NCI-H345 treated with DMSO at 0.1 percent for 48 hours (cell line): ENCODE results near the gene CRADD.
"Not testable (repeated sequence)": the region's sequence is repeated elsewhere in the genome, so short reads cannot be mapped to it uniquely, and the experiment has no call there.

Experiments
- DNase-seq: peaks from one replicate; lab custom pipeline; 2025; ENCODE audit not compliant: unreplicated experiment; lab: John Stamatoyannopoulos, UW

The CRADD gene

DNA sequence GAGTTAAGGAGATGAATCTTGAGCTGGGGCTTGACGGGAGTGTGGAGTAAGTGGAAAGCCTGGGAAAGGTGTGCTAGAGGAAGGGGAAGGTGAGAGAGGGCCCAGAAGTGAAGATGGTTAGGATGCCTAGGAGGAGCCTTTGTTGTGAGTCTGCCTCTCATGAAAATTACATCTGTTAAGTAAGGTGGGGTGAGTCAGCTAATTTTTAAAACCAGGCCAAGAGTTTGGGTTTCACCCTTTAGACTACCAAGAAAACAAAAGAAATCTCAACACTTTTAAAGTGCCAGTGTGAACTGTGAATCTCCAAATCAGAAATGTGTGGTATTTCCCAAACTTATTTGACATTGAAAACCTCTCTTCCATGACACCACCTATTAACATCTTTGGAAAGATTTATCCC lies 185.2 kb downstream of the CRADD start:
- no peak for DNase-seq

DNA sequence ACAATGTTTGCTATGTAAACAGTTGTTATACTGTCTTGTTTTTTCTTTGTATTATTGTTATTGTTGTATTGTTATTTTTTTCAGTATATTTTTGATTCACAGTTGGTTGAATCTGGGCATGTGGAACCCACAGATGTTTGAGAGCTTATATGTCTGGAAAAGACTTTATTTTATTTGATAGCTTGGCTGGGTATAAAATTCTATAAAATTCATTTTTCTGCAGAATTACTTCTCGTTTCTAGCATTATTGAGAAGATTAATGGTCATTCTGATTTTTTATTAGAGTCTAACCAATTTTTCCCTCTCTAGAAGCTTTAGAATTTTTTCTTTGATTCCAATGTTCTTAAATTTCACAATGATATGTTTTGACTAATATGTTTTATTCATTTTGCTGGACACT lies 188.6 kb downstream of the CRADD start:
- no peak for DNase-seq

DNA sequence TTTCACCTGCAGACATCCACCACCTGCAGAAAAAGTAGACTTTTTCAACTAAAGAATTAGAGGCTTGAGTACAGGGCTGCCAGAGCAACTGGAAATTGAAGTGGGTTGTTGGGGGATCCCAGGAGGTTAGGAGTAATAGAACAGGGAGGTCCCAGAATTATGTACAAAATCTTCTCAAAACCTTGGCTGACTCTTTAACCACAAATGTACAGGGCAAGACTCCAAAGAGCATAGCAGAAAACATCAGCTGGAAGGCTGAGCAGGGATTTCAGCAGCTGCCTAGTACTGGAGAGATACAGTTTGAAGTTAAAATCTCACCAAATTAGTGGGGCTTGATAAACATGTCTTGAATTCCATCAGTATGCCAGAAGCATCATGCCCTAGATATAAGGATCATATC lies 191.6 kb downstream of the CRADD start:
- DNase-seq, result no peak

DNA sequence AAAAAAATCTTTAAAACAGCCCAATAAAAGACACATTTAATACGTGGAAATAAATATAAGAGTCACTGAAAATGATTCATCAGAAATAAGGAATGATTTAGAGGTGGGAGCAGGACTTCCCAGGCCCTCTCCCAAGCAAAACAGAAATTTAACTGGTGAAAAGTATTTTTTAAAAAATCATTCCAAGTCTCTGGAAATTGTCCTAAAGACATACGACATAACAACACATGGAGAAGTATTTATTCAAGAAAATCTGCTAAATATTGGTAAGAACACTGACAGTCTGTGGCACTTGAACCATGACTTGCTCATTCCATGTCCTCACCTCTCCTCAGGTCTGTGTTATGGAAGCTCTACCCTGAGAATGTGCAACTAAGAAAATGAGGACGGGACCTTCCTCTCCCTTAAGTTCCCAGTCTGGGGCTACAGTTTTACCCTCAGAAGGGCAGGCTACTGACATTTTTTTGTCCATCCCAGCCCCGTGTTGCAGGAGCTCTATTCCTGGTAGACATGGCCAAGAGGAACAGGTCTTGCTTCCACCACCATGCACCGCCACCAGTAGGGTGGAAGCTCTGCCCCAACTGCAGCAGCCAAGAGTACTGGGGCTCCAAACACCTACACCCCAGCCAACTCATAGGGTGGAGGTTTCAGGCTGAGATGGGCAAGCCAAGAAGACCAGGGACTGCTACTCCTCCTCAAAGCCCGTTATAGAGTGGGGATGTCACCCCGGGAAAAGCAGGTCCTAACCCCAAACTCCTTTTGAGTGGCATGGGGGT lies 193.0 kb downstream of the CRADD start:
- no peak for DNase-seq

DNA sequence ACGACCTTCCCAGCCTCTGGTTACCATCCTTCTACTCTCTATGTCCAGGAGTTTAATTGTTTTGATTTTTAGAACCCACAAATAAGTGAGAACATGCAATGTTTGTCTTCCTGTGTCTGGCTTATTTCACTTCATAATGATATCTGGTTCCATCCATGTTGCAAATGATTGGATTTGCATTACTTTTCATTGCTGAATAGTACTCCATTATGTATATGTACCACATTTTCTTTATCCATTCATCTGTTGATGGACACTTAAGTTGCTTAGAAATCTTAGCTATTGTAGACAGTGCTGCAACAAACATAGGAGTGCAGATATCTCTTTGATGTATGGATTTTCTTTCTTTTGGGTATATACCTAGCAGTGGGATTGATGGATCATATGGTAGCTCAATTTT lies 194.4 kb downstream of the CRADD start:
- DNase-seq, result not testable (repeated sequence)

DNA sequence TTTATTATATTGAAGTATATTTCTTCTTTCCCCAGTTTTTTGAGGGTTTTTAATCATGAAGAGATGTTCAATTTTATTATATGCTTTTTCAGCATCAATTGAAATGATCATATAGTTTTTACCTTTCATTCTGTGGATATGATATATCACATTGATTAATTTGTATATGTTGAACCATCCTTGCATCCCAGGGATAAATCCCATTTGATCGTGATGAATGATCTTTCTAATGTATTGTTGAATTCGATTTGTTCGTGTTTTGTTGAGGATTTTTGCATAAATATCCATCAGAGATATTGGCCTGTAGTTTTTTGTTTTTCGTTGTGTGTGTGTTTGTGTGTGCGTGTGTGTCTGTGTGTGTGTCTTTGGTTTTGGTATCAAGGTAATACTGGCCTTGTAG lies 196.4 kb downstream of the CRADD start:
- no peak for DNase-seq

DNA sequence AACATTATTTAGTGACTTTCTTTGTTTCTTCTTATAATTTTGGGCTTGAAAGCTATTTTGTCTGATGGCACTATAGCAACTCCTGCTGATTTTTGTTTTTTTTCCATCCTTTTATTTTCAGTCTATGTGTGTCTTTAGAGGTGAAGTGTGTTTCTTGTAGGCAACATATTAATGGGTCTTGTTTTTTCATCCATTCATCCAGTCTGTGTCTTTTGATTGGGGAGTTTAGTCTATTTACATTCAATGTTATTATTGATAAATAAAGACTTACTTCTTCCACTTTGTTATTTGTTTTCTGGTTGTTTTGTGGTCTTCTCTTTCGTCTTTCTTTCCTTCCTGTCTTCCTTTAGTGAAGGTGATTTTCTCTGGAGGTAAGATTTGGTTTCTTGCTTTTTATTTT lies 198.0 kb downstream of the CRADD start:
- no peak for DNase-seq

DNA sequence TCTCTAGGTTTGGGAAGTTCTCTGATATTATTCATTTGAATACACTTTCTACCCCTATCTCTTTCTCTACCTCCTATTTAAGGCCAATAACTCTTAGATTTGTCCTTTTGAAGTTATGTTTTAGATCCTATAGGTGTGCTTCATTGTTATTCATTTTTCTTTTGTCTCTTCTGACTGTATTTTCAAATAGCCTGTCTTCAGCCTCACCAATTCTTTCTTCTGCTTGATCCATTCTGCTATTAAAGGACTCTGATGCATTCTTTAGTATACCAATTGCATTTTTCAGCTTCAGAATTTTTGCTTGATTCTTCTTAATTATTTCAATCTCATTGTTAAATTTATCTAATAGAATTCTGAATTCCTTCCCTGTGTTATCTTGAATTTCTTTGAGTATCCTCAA lies 199.2 kb downstream of the CRADD start:
- DNase-seq, result no peak

DNA sequence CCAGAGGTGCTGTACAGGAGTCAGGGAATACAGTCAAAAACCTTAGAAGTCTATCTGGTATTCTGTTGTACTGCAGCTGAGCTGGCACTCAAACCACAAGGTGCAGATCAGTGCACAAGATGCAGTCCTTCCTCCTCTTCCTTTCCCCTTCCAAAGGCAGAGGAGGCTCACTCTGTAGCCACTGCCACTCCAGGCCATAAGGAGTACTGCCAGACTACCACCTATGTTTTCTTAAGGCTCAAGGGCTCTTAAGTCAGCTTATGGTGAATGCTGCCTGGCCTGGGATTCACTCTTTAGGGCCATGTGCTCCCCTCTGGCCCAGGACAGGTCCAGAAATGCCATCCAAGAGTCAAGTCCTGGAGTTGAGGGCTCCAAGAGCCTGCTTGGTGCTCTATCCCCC lies 200.3 kb downstream of the CRADD start:
- DNase-seq, result no peak

DNA sequence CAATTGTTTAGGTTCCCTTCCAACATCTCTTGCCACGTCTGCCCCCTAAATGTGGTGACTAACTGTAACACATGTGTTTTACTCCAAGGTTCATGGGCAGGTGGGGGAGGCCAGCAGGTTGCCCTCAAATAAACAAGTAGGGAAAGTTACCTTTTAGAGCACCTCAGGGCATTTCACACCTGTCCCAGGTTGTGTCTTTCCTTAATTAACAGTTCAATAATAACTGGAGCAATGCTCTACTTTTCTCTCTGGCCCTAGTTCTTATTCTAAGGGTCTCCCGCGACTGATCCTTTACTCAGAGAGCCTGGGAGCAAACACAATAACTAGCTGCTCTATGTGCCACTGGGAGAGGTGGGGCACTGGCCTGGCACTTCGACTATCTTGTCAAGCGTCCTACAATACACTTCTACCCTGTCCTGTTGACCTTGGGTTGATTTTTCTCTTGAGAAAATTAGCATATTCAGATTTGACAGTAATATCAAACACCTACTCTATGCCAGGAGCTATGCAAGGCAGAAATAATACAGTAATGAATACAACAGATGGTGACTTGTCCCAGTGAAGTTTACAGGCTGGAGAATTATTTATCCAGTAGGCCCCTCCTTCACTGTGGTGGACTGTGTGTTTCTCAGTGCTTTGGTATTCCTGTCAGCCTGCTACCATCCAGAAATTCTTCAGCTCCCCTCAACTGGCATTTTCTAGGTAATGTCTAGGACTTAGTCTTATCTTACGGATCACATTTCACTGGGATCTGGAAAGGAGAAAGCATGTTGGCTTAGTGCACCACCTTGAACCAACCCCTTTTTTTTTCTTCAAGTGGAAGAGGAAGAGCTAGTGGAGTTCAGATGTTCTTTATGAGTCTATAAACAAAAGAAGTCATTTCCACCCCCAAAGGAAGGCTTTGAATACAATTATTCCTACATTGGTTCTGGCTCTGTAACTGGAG lies 202.6 kb downstream of the CRADD start:
- no peak for DNase-seq

DNA sequence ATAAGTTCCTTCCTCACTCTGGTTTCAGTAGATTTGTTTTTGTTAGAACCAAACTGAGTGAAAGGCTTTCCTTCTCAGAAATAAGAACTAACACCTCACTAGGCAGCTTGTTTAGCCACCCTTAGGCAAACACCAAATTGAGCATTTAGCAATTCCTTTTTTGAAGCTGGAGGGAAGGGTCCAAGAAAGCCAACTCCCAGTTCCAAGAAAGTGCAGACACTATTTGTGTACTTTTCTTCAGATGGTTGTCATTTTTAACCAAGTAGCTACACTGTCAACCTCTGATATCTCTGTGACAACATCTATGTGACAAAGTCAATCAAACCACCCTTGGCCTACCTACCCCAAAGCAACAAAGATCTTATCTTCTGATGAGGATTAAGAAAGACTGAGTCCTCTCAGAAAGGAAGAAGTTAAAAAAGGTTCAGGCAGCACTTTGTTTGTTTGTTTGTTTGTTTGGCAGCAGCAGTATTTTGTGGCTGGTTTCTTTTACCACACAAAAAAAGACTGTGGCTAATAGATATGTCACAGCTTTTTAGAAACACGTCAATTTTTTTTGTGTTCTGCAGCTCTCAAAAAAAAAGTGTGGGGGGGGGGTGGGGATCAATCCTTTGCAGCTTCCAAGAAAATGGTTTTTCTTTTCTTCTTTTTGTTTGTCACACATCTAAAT lies 203.8 kb downstream of the CRADD start:
- DNase-seq, result no peak

DNA sequence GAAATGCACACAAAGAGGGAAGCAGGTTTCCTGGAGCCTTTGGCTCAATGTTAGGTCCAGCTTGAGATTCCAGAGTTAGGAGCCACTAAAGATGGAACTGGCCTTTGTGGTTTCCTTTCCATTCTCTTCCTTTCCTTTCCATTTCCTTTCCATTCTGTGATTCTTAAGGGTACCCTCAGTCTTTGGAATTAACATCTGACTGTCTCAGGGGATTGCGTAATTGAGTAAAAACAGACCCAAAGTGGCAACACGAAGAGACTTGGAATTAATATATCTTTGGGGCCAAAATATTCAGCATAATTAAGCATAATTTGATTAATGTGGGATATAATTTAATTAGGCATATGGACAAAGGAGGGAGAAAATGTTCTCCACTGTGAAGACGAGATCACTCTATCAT lies 205.6 kb downstream of the CRADD start:
- DNase-seq, result no peak

DNA sequence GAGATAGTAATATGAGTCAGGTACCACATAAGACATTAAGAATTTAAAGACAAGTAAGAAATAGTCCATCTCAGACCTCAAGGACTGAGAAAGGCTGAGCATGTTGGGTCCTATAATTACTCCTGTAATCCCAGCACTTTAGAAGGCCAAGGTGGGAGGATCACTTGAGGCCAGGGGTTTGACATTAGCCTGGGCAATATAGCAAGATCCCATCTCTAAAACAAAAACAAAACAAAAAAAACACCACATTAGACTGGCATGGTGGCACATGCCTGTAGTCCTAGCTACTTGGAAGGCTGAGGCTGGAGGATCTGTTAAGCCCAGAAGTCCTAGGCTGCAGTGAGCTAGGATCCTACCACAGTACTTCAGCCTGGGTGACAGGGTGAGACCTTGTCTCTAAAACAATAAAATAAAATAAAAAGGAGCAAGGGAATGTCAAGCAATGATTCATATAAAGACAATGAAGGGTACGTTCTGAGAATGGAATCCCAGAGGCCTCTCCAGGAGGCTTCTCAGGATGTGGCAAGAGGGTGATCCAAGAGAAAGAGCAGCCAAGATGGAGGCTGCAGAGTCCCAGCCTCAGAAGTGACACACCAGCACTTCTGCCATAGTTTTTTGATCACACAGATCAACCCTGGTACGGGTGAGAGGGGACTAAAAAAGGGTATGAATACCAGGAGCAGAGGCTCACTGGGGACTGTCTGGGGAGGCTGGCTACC lies 206.4 kb downstream of the CRADD start:
- DNase-seq, result no peak

DNA sequence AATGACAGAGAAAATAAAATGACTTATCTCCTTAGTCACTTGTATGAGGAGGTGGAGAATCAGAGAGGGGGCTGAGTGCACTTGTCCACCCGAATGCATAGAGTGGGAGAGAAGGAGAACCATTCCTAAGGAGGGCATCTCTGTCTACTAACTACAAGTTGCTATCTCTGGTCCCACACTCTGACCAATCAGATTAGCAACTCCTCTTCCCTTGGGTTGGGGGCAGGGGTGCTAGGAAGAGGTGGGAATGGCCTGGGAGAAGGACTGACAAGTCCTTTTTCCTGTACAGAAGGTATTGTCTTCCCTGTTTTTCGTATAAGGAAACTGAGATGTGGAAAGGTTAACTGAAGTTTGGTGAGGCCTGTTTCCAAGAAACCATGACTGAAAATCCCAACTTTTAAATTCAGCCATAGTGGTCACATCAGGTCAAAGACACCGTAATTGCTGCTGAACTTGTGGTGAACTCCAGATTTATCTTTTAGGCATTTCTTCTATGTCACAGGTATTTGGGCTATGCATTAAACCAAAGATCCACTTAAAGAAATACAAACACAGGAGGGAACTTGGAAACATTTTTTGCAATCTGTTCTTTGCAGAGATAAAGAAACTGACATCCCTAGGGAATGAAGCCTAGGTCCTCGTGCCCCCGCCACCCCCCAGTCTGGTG lies 207.8 kb downstream of the CRADD start:
- DNase-seq, result no peak

DNA sequence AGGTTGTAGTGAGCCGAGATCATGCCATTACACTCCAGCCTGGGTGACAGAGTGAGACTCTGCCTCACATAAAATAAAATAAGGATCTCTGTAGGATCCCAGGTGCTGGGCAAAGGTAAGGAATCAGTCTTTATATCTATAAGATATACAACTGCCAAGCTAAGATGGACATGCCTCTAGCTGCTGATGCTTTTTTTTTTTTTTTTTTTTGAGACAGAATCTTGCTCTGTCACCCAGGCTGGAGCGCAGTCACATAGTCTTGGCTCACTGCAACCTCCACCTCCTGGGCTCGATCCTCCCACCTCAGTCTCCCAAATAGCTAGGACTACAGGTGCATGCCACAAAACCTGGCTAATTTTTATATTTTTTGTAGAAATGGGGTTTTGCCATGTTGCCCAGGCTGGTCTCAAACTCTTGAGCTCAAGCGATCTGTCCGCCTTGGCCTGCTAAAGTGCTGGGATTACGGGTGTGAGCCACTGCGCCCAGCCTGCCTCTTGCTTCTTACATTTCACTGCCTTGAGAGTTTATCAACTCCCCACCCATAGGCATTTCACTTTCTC lies 208.9 kb downstream of the CRADD start:
- not testable (repeated sequence) for DNase-seq

DNA sequence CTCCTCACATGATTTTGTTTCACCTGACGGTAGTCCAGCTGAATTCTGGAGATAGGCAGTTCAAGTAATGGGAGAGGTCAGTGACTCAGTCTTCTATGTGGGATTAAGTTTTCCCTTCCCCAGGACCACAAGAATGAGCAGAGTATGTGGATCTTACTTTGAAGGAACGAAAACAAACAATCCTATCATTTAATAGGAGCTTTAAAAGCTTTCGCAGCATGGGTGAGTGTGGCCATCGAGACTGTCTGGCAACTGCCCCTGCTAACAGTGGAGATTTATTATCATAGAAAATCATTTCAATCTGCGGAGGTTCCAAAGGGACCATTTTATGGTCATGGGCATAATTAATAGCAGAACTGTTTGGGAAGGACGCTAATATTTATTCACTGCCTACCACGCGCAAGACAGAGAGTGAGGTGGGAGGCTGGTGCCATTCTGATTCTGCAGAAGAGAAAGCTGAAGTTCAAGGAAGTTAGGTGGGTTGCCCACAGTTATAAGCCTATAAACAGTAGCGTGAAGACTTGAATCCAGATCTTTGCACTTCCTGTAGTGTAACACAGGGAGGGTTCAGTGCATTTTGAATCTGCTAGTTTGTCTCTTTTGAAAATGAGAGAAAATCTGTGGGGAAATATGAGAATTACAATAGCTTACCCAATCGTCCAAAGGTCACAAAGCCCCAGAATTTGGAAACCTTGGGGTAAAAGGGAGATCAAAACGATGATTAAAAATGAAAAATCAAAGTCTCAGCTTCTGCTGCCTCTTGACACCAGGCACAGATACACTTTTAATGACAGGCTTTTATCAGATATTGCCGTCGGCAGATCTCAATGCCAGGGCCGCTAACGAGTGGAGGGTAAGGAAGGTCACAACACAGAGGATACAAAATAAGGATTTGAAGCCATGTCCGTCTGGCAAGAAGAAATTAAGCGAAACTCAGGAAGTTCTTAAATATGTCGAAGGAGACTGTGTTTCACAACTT lies 209.6 kb downstream of the CRADD start:
- no peak for DNase-seq

DNA sequence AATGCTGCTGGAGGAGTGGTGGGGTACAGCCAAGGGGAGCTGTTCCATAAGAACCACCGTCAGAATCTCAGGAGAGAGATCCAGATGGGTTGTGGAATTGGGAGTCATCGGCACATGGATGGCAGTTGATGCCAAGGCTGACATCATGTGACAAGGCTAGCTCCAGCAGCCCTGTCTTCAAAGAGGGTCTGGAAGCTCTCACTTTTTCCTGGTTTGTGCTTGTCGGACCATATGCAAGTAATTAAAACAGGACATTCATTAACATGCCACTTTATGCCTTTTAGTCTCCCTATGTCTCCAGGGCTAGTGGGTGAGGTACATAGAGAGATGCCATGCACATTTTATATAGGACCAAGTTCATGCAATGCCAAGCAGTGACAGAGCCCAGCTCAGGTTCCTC lies 211.8 kb downstream of the CRADD start:
- no peak for DNase-seq

DNA sequence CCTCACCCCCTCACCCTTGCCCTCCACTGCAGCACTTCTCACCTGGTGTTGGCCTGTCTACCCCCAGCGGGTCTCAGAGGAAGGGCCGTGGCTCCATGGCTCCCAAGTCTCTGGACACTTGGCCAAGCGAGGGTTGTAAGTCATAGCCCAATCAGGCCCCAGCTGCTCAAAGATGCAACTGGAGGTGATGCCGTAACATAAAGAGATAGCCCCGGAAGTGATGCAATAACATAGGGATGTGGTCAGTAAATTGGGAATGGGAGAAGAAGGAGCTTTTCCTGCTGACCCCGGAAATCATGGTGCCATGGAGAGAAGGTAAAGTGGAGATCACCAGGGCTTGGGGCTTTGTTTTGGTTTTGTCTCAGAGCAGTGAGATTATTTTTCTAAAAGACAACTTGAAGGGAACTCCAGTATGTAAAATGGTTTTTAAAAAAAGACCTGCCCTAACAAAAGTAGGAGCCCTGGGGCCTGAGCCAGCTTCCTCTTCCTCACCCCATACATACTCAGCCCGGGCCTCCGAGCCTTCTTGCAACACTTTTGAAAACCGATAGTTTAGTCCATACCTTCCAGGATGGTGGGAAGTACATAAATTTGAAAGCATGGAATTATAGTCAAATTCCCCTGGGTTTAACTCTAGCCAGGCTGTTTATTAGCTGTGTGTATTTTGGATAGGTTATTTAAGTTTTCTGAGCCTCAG lies 212.5 kb downstream of the CRADD start:
- DNase-seq, result no peak
